Thoracic aorta (tissue), 2 donors: ENCODE data around the gene TBC1D5. TPM values are rescaled to one million over a fixed set of nuclear protein-coding genes. Genes with fewer than 3 reads are reported as not detected.

Experiments
- ATAC-seq: fragments of 150-250 bp; one replicate; pipeline ENCODE4 v1.8.0; 2017; ENCODE audit warnings: low read depth; ENCODE audit not compliant: insufficient number of reproducible peaks, low FRiP score
- DNase-seq: peaks from one replicate; pipeline ENCODE4 v3.0.0-alpha.2; 2020; ENCODE audit warnings: low spot score
- H3K27ac ChIP-seq, 2 donors: fragments of 200-600 bp; sonication (generic); 1 replicate in 1 of 2; 2 replicates in 1 of 2; pipeline ENCODE4 v1.5.1; 2016; ENCODE audit warnings: mild to moderate bottlenecking in 2 of 2, moderate library complexity in 2 of 2
- H3K27me3 ChIP-seq: fragments of 200-600 bp; sonication (generic); replicated peaks from 2 replicates; pipeline ENCODE4 v1.6.0; 2016; ENCODE audit warnings: mild to moderate bottlenecking; ENCODE audit not compliant: insufficient read depth
- H3K36me3 ChIP-seq: fragments of 200-600 bp; sonication (generic); one replicate; pipeline ENCODE4 v1.5.1; 2016
- H3K4me1 ChIP-seq, 2 donors: fragments of 200-600 bp; sonication (generic); 1 replicate in 1 of 2; 2 replicates in 1 of 2; pipeline versions ENCODE4 v1.5.1 to v1.6.0; 2016; ENCODE audit warnings: low read depth in 2 of 2, mild to moderate bottlenecking in 1 of 2; ENCODE audit not compliant: control insufficient read depth in 1 of 2
- H3K4me3 ChIP-seq: fragments of 200-600 bp; sonication (generic); 2 replicates; pipeline ENCODE4 v1.5.1; 2016; ENCODE audit warnings: mild to moderate bottlenecking
- H3K9me3 ChIP-seq: fragments of 200-600 bp; sonication (generic); 2 replicates; pipeline ENCODE4 v1.5.1; 2016
- CTCF ChIP-seq: fragments of 200-600 bp; sonication (generic); IDR thresholded peaks from one replicate; pipeline ENCODE4 v1.5.1; 2019; ENCODE audit warnings: antibody characterized with exemption
- total RNA-seq, 2 donors: library from RNA; depleted of rRNA; stranded (reverse); fragments of >200 nt; gene quantifications; one replicate each; pipeline versions ENCODE4 v1.1.0 to v1.2.3, GENCODE V29; 2016

TBC1D5 gene
- total RNA-seq, 2 donors from 2014 or later = 80.6 to 103 TPM

- ATAC-seq = no peak
- H3K27me3 ChIP-seq = no peaks in the 10 kb centered on the region
- no peaks in the 10 kb centered on the region for H3K9me3 ChIP-seq
- TF ChIP-seq CTCF = no peak
- H3K4me3 ChIP-seq = no peak overlapping the region
- no peak for DNase-seq
- no peaks in the 10 kb centered on the region for H3K4me1 ChIP-seq
- no peak overlapping the region for H3K27ac ChIP-seq
- H3K36me3 ChIP-seq = no peaks in the 10 kb centered on the region
Measured at GRCh38 chr3:17443142-17443541, 299.3 kb downstream of the TBC1D5 start.

- Histone ChIP-seq H3K9me3 (no peaks in the 10 kb centered on the region), H3K36me3 (no peaks in the 10 kb centered on the region), H3K4me3 (no peak overlapping the region), H3K4me1 (no peaks in the 10 kb centered on the region), H3K27ac (no peak overlapping the region), H3K27me3 (no peaks in the 10 kb centered on the region)
- TF ChIP-seq CTCF = no peak
- ATAC-seq (no peak), DNase-seq (no peak)
Measured at GRCh38 chr3:17442332-17443049, 299.9 kb downstream of the TBC1D5 start.

- ATAC-seq (no peak), DNase-seq (no peak)
- H3K27me3 ChIP-seq = no peaks in the 10 kb centered on the region
- H3K9me3 ChIP-seq = no peaks in the 10 kb centered on the region
- H3K4me3 ChIP-seq = no peak overlapping the region
- no peak for TF ChIP-seq CTCF
- H3K4me1 ChIP-seq = peaks cover 10 to 17% of the 10 kb centered on the region in 2 donors
- H3K36me3 ChIP-seq = no peaks in the 10 kb centered on the region
- no peak overlapping the region for H3K27ac ChIP-seq
Measured at GRCh38 chr3:17433876-17434275, 308.6 kb downstream of the TBC1D5 start.

GRCh38 chr3:17432236-17432635 lies 310.2 kb downstream of the TBC1D5 start:
- peak overlapping the region in 1 of 2 donors; percentile 27 for H3K27ac ChIP-seq
- H3K36me3 ChIP-seq = no peaks in the 10 kb centered on the region
- peaks cover 10 to 17% of the 10 kb centered on the region in 2 donors for H3K4me1 ChIP-seq
- ATAC-seq = no peak
- no peak overlapping the region for H3K4me3 ChIP-seq
- DNase-seq = no peak
- no peaks in the 10 kb centered on the region for H3K27me3 ChIP-seq
- no peak for TF ChIP-seq CTCF
- no peaks in the 10 kb centered on the region for H3K9me3 ChIP-seq

GRCh38 chr3:17431484-17432045 lies 310.9 kb downstream of the TBC1D5 start:
- Histone ChIP-seq H3K4me3 (no peak overlapping the region), H3K36me3 (no peaks in the 10 kb centered on the region), H3K4me1 (peaks cover 10 to 17% of the 10 kb centered on the region in 2 donors), H3K27me3 (no peaks in the 10 kb centered on the region), H3K27ac (peak overlapping the region in 1 of 2 donors; percentile 27), H3K9me3 (no peaks in the 10 kb centered on the region)
- ATAC-seq (no peak), DNase-seq (no peak)
- no peak for TF ChIP-seq CTCF
